MM.1S (cell line): Measurements from ENCODE around the gene RNF34.

Experiments used
- DNase-seq: peaks from one replicate; pipeline ENCODE4 v3.0.0-alpha.2; 2015
- H2AFZ ChIP-seq: fragments of 300-600 bp; sonication (generic); 2 replicates; pipeline ENCODE4 v1.6.0; 2016; ENCODE audit warnings: antibody characterized with exemption, low read length
- H3F3A ChIP-seq: fragments of 300-600 bp; sonication (generic); 2 replicates; pipeline ENCODE4 v1.6.1; 2016; ENCODE audit warnings: mild to moderate bottlenecking, antibody characterized with exemption, low read length, moderate library complexity, mixed read lengths; ENCODE audit not compliant: insufficient read depth
- H3K27ac ChIP-seq: fragments of 300-600 bp; sonication (generic); 2 replicates; pipeline ENCODE4 v1.5.1; 2016; ENCODE audit warnings: mild to moderate bottlenecking, low read length
- H3K27me3 ChIP-seq: fragments of 300-600 bp; sonication (generic); replicated peaks from 2 replicates; pipeline ENCODE4 v1.6.0; 2016; ENCODE audit warnings: low read length; ENCODE audit not compliant: insufficient read depth
- H3K36me3 ChIP-seq: fragments of 300-600 bp; sonication (generic); replicated peaks from 2 replicates; pipeline ENCODE4 v1.6.1; 2016; ENCODE audit warnings: mild to moderate bottlenecking, low read length, mixed read lengths; ENCODE audit not compliant: insufficient read depth
- H3K4me1 ChIP-seq: fragments of 300-600 bp; sonication (generic); 2 replicates; pipeline ENCODE4 v1.6.1; 2016; ENCODE audit warnings: low read length, mixed read lengths
- H3K4me2 ChIP-seq: fragments of 300-600 bp; sonication (generic); 2 replicates; pipeline ENCODE4 v1.6.0; 2016; ENCODE audit warnings: low read depth, low read length
- H3K4me3 ChIP-seq: fragments of 300-600 bp; sonication (generic); 2 replicates; pipeline ENCODE4 v1.5.1; 2016; ENCODE audit warnings: low read length, mixed read lengths
- H3K79me2 ChIP-seq: fragments of 300-600 bp; sonication (generic); 2 replicates; pipeline ENCODE4 v1.6.1; 2016; ENCODE audit warnings: mixed run types, low read length, mixed read lengths
- H3K9ac ChIP-seq: fragments of 300-600 bp; sonication (generic); 2 replicates; pipeline ENCODE4 v1.6.1; 2016; ENCODE audit warnings: low read length, mixed read lengths
- H3K9me2 ChIP-seq: fragments of 300-600 bp; sonication (generic); replicated peaks from 2 replicates; pipeline ENCODE4 v1.6.1; 2016; ENCODE audit warnings: mild to moderate bottlenecking, low read length, mixed read lengths; ENCODE audit not compliant: insufficient read depth
- H3K9me3 ChIP-seq: fragments of 300-600 bp; sonication (generic); replicated peaks from 2 replicates; pipeline ENCODE4 v1.6.1; 2016; ENCODE audit warnings: mild to moderate bottlenecking, low read length, mixed read lengths; ENCODE audit not compliant: insufficient read depth
- H4K20me1 ChIP-seq: fragments of 300-600 bp; sonication (generic); 2 replicates; pipeline ENCODE4 v1.6.1; 2016; ENCODE audit warnings: mild to moderate bottlenecking, low read length, moderate library complexity, mixed read lengths; ENCODE audit not compliant: insufficient read depth
- EZH2 ChIP-seq: fragments of 300-600 bp; sonication (generic); optimal IDR thresholded peaks from 2 replicates; pipeline ENCODE3; 2017; ENCODE audit warnings: low read depth, mild to moderate bottlenecking, antibody characterized with exemption, low read length, mixed read lengths
- EZH2phosphoT487 ChIP-seq: fragments of 300-600 bp; sonication (generic); IDR thresholded peaks from 2 replicates; pipeline ENCODE4 v1.6.1; 2018; ENCODE audit warnings: antibody characterized with exemption, low read length
- TF ChIP-seq, protein P1 (sequence below): fragments of 300-600 bp; sonication (generic); IDR thresholded peaks from 2 replicates; pipeline ENCODE4 v1.5.1; 2016; ENCODE audit warnings: antibody characterized with exemption, low read length, mixed read lengths

Gene RNF34

DNA sequence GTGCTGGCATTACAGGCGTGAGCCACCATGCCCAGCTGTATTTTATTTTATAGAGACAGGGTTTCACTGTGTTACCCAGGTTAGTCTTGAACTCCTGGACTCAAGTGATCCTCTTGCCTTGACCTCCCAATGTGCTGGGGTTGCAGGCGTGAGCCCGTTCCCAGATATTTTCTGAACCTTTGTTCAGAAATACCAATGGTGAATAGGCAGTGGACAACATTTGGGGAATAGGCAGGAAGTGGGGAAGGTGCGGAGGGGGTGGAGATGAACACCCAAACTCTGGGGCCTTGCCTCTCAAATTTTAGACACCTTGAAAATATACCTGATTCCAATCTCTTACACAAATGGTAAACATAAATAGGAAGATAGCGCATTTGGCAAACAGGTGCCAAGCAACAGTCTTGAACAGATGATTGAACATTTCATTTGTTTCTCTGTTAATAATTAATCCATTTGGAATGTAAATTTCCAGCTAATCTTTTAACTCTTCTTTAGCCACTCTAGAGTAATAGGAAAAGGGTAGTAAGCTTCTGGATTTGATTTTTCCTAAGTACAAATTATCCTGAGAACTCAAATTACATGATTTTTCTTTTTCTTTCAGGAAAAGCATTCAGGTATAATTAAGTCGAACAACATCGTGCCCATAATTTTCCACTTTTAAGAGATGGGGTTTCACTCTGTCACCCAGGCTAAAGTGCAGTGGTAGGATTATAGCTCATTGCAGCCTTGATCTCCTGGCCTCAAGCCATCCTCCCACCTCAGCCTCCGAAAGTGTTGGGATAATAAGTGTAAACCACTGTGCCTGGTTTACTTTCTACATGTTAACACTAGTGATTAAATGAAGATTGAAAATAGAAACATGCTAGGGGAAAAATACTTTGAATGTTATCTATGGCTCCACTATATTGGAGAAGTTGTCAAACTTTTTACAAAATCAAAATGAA lies 22.9 kb upstream of the RNF34 start:
- no peak overlapping the region for H3K4me2 ChIP-seq
- no peaks in the 10 kb centered on the region for H3K4me1 ChIP-seq
- no peak overlapping the region for H2AFZ ChIP-seq
- no peaks in the 10 kb centered on the region for H3F3A ChIP-seq
- H3K36me3 ChIP-seq, result no peaks in the 10 kb centered on the region
- no peak overlapping the region for H3K27ac ChIP-seq
- TF ChIP-seq EZH2 (no peak), EZH2phosphoT487 (no peak)
- TF ChIP-seq, protein P1, sequence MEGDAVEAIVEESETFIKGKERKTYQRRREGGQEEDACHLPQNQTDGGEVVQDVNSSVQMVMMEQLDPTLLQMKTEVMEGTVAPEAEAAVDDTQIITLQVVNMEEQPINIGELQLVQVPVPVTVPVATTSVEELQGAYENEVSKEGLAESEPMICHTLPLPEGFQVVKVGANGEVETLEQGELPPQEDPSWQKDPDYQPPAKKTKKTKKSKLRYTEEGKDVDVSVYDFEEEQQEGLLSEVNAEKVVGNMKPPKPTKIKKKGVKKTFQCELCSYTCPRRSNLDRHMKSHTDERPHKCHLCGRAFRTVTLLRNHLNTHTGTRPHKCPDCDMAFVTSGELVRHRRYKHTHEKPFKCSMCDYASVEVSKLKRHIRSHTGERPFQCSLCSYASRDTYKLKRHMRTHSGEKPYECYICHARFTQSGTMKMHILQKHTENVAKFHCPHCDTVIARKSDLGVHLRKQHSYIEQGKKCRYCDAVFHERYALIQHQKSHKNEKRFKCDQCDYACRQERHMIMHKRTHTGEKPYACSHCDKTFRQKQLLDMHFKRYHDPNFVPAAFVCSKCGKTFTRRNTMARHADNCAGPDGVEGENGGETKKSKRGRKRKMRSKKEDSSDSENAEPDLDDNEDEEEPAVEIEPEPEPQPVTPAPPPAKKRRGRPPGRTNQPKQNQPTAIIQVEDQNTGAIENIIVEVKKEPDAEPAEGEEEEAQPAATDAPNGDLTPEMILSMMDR, result no peak
- H3K4me3 ChIP-seq, result no peak overlapping the region
- H3K9me3 ChIP-seq, result no peaks in the 10 kb centered on the region
- H3K9me2 ChIP-seq, result no peaks in the 10 kb centered on the region
- no peaks in the 10 kb centered on the region for H4K20me1 ChIP-seq
- no peaks in the 10 kb centered on the region for H3K79me2 ChIP-seq
- H3K9ac ChIP-seq, result no peak overlapping the region
- no peak for DNase-seq
- no peaks in the 10 kb centered on the region for H3K27me3 ChIP-seq

DNA sequence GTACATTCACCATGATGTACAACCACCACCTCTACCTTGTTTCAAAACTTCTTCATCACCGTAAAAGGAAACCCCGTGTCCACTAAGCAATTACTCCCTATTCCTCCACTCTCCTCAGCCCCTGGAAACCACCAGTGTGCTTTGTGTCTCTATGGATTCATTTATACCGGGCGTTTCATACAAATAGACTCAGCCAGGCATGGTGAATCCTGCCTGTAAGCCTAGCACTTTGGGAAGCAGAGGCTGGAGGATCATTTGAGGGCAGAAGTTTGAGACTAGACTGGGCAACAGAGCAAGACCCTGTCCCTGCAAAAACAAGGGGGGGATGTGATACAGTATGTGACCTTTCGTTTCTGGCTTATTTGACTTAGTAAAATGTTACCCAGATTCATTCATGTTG lies 21.2 kb upstream of the RNF34 start:
- Histone ChIP-seq H3K9ac (no peak overlapping the region), H3K4me3 (no peak overlapping the region), H3K9me3 (no peaks in the 10 kb centered on the region), H3K27me3 (no peaks in the 10 kb centered on the region), H3K9me2 (no peaks in the 10 kb centered on the region), H2AFZ (no peak overlapping the region), H4K20me1 (no peaks in the 10 kb centered on the region), H3K4me2 (no peak overlapping the region), H3K27ac (no peak overlapping the region), H3K79me2 (no peaks in the 10 kb centered on the region), H3K36me3 (no peaks in the 10 kb centered on the region), H3F3A (no peaks in the 10 kb centered on the region), H3K4me1 (no peaks in the 10 kb centered on the region)
- no peak for DNase-seq
- TF ChIP-seq, protein P1, result no peak
- no peak for TF ChIP-seq EZH2

DNA sequence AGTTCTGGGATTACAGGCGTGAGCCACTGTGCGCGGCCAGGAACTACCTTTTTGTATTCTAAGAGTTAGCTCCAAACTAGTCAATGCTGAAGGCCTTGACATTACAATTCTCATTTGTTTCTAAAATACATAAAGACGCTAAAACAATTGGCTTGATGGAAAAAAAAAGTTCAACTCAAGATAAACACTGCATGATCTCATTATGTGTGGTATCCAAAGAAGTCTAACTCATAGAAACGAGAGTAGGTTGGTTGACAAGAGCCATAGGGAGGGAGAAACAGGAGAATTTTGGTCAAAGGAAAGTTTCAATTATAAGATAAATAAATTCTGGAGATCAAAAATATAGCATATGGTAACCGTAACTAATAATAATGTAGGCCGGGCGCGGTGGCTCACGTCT lies 20.0 kb upstream of the RNF34 start:
- Histone ChIP-seq H4K20me1 (no peaks in the 10 kb centered on the region), H3K9ac (no peak overlapping the region), H3K79me2 (no peaks in the 10 kb centered on the region), H2AFZ (no peak overlapping the region), H3K9me2 (no peaks in the 10 kb centered on the region), H3F3A (no peaks in the 10 kb centered on the region), H3K9me3 (no peaks in the 10 kb centered on the region), H3K4me1 (no peaks in the 10 kb centered on the region), H3K27ac (no peak overlapping the region), H3K36me3 (no peaks in the 10 kb centered on the region), H3K4me2 (no peak overlapping the region), H3K4me3 (no peak overlapping the region), H3K27me3 (no peaks in the 10 kb centered on the region)
- no peak for DNase-seq
- no peak for TF ChIP-seq EZH2phosphoT487
- TF ChIP-seq, protein P1, result no peak
- TF ChIP-seq EZH2, result no peak
